ENCODE data around the gene CCDC50.

Gene CCDC50

GRCh38 chr3:191401775-191402357, 72.7 kb downstream of the CCDC50 start:
- Histone ChIP-seq H3K4me3 (ENCODE audit: insufficient read depth, low read length, poor library complexity, severe bottlenecking) (no peak overlapping the region), H3K9me3 (ENCODE audit: insufficient read depth, low read length) (no peaks in the 10 kb centered on the region), H3K27me3 (ENCODE audit: low read length) (no peaks in the 10 kb centered on the region), H3K9ac (ENCODE audit: low read length) (no peak overlapping the region), H2AFZ (ENCODE audit: low read depth, low read length, severe bottlenecking) (no peak overlapping the region), H3K4me2 (ENCODE audit: low read depth, low read length, poor library complexity, severe bottlenecking) (no peak overlapping the region), H3K9me2 (replicated peaks; ENCODE audit: insufficient read depth, low read length) (no peaks in the 10 kb centered on the region), H4K20me1 (ENCODE audit: low read depth, low read length) (no peaks in the 10 kb centered on the region), H3K36me3 (ENCODE audit: low read length) (no peaks in the 10 kb centered on the region), H3F3A (ENCODE audit: insufficient read depth) (no peaks in the 10 kb centered on the region), H3K27ac (ENCODE audit: low read depth, low read length) (no peak overlapping the region), H3K79me2 (ENCODE audit: insufficient read depth, low read length) (no peaks in the 10 kb centered on the region)
- TF ChIP-seq CTCF (IDR thresholded peaks at IDR 0.05; ENCODE audit: insufficient read depth, low read length, poor library complexity, severe bottlenecking), result no peak
- TF ChIP-seq EZH2phosphoT487 (conservative IDR thresholded peaks at IDR 0.05; ENCODE audit: low read length), result no peak

DNA sequence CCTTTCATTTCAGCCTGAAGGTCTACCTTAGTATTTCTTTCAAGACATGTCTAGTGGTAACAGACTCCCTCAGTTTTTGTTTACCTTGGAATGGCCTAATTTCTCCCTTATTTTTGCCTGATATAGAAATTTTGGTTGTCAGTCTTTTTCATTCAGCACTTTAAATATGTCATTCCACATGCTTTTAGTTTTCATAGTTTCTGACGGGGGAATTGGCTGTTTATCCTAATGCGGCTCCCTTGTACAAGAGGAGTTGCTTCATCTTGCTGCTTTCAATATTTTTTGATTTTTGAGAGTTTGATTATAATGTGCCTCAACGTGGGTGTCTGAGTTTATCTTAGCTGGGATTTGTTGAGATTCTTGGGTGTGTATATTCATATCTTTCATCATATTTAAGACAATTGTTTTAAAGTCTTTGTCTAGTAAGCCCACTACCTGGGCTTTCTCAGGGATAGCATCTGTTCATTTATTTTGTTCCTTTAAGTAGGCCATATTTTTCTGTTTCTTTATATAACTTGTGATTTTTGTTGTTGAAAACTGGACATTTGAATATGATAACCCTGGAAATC, 80.7 kb downstream of the CCDC50 start:
- Histone ChIP-seq H3K4me2 (ENCODE audit: low read depth, low read length, poor library complexity, severe bottlenecking) (no peak overlapping the region), H3K27me3 (ENCODE audit: low read length) (no peaks in the 10 kb centered on the region), H4K20me1 (ENCODE audit: low read depth, low read length) (no peaks in the 10 kb centered on the region), H3K79me2 (ENCODE audit: insufficient read depth, low read length) (no peaks in the 10 kb centered on the region), H3K9me3 (ENCODE audit: insufficient read depth, low read length) (peaks cover 8% of the 10 kb centered on the region; the same call in 1 of the 2 replicates), H3K9ac (ENCODE audit: low read length) (no peak overlapping the region), H2AFZ (ENCODE audit: low read depth, low read length, severe bottlenecking) (no peak overlapping the region), H3K9me2 (replicated peaks; ENCODE audit: insufficient read depth, low read length) (no peaks in the 10 kb centered on the region), H3K27ac (ENCODE audit: low read depth, low read length) (no peak overlapping the region), H3K4me3 (ENCODE audit: insufficient read depth, low read length, poor library complexity, severe bottlenecking) (no peak overlapping the region), H3F3A (ENCODE audit: insufficient read depth) (no peaks in the 10 kb centered on the region), H3K36me3 (ENCODE audit: low read length) (no peaks in the 10 kb centered on the region)
- no peak for TF ChIP-seq EZH2phosphoT487 (conservative IDR thresholded peaks at IDR 0.05; ENCODE audit: low read length)
- TF ChIP-seq CTCF (IDR thresholded peaks at IDR 0.05; ENCODE audit: insufficient read depth, low read length, poor library complexity, severe bottlenecking), result no peak

DNA sequence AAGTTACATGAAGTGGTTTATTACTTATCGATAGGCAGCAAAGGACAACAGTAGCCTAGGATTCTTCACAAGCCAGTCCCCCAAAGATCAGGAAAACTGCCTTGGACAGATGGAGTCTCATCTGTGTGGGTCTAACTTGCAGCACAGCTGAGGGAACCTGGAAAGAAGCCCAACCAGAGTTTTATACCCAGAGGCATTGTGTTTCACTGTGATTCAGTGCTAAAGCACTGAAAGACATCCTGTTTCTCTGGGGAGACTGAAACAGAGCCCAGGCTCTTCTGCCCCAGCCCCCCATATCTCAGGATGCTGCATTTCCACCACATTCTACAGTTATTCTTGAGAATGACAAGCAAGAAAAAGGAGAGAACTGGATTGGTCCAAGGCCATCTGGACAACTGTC, 83.6 kb downstream of the CCDC50 start:
- no peak for TF ChIP-seq CTCF (IDR thresholded peaks at IDR 0.05; ENCODE audit: insufficient read depth, low read length, poor library complexity, severe bottlenecking)
- TF ChIP-seq EZH2phosphoT487 (conservative IDR thresholded peaks at IDR 0.05; ENCODE audit: low read length), result no peak
- no peaks in the 10 kb centered on the region for H3K27me3 ChIP-seq (ENCODE audit: low read length)
- H3K9me3 ChIP-seq (ENCODE audit: insufficient read depth, low read length), result peaks cover 8% of the 10 kb centered on the region; the same call in 1 of the 2 replicates
- H3K27ac ChIP-seq (ENCODE audit: low read depth, low read length), result no peak overlapping the region
- no peaks in the 10 kb centered on the region for H3K36me3 ChIP-seq (ENCODE audit: low read length)
- no peaks in the 10 kb centered on the region for H4K20me1 ChIP-seq (ENCODE audit: low read depth, low read length)
- no peaks in the 10 kb centered on the region for H3K79me2 ChIP-seq (ENCODE audit: insufficient read depth, low read length)
- H3F3A ChIP-seq (ENCODE audit: insufficient read depth), result no peaks in the 10 kb centered on the region
- H3K9me2 ChIP-seq (replicated peaks; ENCODE audit: insufficient read depth, low read length), result no peaks in the 10 kb centered on the region
- H3K4me2 ChIP-seq (ENCODE audit: low read depth, low read length, poor library complexity, severe bottlenecking), result no peak overlapping the region
- H3K4me3 ChIP-seq (ENCODE audit: insufficient read depth, low read length, poor library complexity, severe bottlenecking), result no peak overlapping the region
- no peak overlapping the region for H2AFZ ChIP-seq (ENCODE audit: low read depth, low read length, severe bottlenecking)
- no peak overlapping the region for H3K9ac ChIP-seq (ENCODE audit: low read length)

Measured in SU-DHL-6 (cell line).